GM19455 (cell line): ENCODE data around the gene DGKH.

Source experiments
- ATAC-seq: cut with Tn5 transposase; IDR thresholded peaks from one replicate; pipeline ENCODE4 v1.9.1; 2021; ENCODE audit not compliant: unreplicated experiment

DGKH gene

GRCh38 chr13:42048342-42048683, at the start of gene DGKH:
DGKH (plus strand) TSS chr13:42048648; CDS start chr13:42048774, 126 bp downstream.
- ATAC-seq = peak; percentile 45

- no peak for ATAC-seq
These were observed 47.6 kb upstream of the DGKH start for GRCh38 chr13:42000846-42001245.

GRCh38 chr13:42001580-42001979, 46.9 kb upstream of the DGKH start:
- no peak for ATAC-seq

GRCh38 chr13:42002066-42002465, 46.4 kb upstream of the DGKH start:
- no peak for ATAC-seq

GRCh38 chr13:42007844-42008243, 40.6 kb upstream of the DGKH start:
- ATAC-seq = no peak

GRCh38 chr13:42009057-42009456, 39.4 kb upstream of the DGKH start:
- ATAC-seq = no peak

- ATAC-seq = no peak
These were observed 36.7 kb upstream of the DGKH start for GRCh38 chr13:42011601-42012350.

GRCh38 chr13:42014119-42014518, 34.3 kb upstream of the DGKH start:
- ATAC-seq = no peak

- no peak for ATAC-seq
These were observed 31.2 kb upstream of the DGKH start for GRCh38 chr13:42017264-42017663.

GRCh38 chr13:42021851-42022250, 26.6 kb upstream of the DGKH start:
- ATAC-seq = no peak

- ATAC-seq = no peak
These were observed 26.1 kb upstream of the DGKH start for GRCh38 chr13:42022336-42022735.

GRCh38 chr13:42022796-42023493, 25.5 kb upstream of the DGKH start:
- ATAC-seq = no peak

GRCh38 chr13:42027286-42027685, 21.2 kb upstream of the DGKH start:
- no peak for ATAC-seq

- no peak for ATAC-seq
These were observed 20.2 kb upstream of the DGKH start for GRCh38 chr13:42028113-42028799.

- no peak for ATAC-seq
These were observed 12.4 kb upstream of the DGKH start for GRCh38 chr13:42035905-42036521.

GRCh38 chr13:42036711-42037110, 11.7 kb upstream of the DGKH start:
- ATAC-seq = no peak

GRCh38 chr13:42038661-42039456, 9.6 kb upstream of the DGKH start:
- no peak for ATAC-seq

GRCh38 chr13:42039457-42039945, 8.9 kb upstream of the DGKH start:
- ATAC-seq = no peak

- ATAC-seq = peak; percentile 66
These were observed 8.3 kb upstream of the DGKH start for GRCh38 chr13:42039946-42040729.

GRCh38 chr13:42040730-42041010, 7.8 kb upstream of the DGKH start:
- peak; percentile 29 for ATAC-seq
